ENCODE measurements around the gene MPZ. TPM values are rescaled to one million over a fixed set of nuclear protein-coding genes. Genes with fewer than 3 reads are reported as not detected.

Gene MPZ
- polyA plus RNA-seq, 1 donor from 2014 or later = not detected

DNA sequence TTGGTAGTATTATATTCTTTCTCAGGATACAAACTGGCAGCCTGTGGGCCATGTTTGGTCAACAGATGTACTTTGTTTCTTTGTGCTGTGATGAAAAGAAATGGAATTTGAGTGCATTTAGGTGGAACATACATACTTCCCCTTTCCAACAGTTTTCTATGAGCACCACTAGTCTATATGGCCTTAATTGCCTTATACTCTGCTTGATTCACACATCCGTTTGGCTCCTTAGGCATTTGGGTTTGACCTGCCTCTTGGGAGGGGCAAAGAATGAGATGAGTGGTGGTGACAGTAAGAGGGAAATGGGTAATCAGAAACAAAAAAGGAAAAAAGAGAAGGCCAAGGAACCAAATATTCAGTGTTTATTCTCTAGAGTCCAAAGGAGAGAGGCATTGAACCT lies 40.9 kb upstream of the MPZ start:
- Histone ChIP-seq H3K27ac (ENCODE audit: low read length) (no peak overlapping the region), H2AFZ (ENCODE audit: low read depth, low read length) (no peak overlapping the region), H3K9me3 (ENCODE audit: low read length) (no peaks in the 10 kb centered on the region), H3K36me3 (ENCODE audit: insufficient read depth, low read length) (no peaks in the 10 kb centered on the region), H4K20me1 (ENCODE audit: insufficient read depth) (no peaks in the 10 kb centered on the region), H3K9ac (ENCODE audit: low read length) (no peak overlapping the region), H3K79me2 (replicated peaks; ENCODE audit: insufficient read depth, low read length) (no peaks in the 10 kb centered on the region), H3K4me3 (ENCODE audit: low read length) (no peak overlapping the region), H3K4me2 (ENCODE audit: low read length) (no peak overlapping the region), H3K9me2 (ENCODE audit: insufficient read depth, low read length) (no peaks in the 10 kb centered on the region), H3F3A (ENCODE audit: insufficient read depth, low read length, poor library complexity, severe bottlenecking) (no peaks in the 10 kb centered on the region), H3K27me3 (ENCODE audit: insufficient read depth, low read depth, low read length) (no peaks in the 10 kb centered on the region)
- TF ChIP-seq EZH2 (IDR thresholded peaks at IDR 0.05; ENCODE audit: borderline replicate concordance, insufficient read depth, low read length, poor library complexity, severe bottlenecking) (no peak), EP300 (conservative IDR thresholded peaks at IDR 0.05; ENCODE audit: poor library complexity, severe bottlenecking) (no peak), TAF1 (IDR thresholded peaks at IDR 0.05; ENCODE audit: low read depth) (no peak), SMC3 (conservative IDR thresholded peaks at IDR 0.05; ENCODE audit: poor library complexity) (no peak), MXI1 (conservative IDR thresholded peaks at IDR 0.05; ENCODE audit: poor library complexity, severe bottlenecking) (no peak), RAD21 (conservative IDR thresholded peaks at IDR 0.05) (no peak), POLR2AphosphoS5 (IDR thresholded peaks at IDR 0.05) (no peak)
- TF ChIP-seq, protein P1, sequence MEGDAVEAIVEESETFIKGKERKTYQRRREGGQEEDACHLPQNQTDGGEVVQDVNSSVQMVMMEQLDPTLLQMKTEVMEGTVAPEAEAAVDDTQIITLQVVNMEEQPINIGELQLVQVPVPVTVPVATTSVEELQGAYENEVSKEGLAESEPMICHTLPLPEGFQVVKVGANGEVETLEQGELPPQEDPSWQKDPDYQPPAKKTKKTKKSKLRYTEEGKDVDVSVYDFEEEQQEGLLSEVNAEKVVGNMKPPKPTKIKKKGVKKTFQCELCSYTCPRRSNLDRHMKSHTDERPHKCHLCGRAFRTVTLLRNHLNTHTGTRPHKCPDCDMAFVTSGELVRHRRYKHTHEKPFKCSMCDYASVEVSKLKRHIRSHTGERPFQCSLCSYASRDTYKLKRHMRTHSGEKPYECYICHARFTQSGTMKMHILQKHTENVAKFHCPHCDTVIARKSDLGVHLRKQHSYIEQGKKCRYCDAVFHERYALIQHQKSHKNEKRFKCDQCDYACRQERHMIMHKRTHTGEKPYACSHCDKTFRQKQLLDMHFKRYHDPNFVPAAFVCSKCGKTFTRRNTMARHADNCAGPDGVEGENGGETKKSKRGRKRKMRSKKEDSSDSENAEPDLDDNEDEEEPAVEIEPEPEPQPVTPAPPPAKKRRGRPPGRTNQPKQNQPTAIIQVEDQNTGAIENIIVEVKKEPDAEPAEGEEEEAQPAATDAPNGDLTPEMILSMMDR (IDR thresholded peaks at IDR 0.05; ENCODE audit: poor library complexity, severe bottlenecking) = no peak
- TF ChIP-seq, protein P2, sequence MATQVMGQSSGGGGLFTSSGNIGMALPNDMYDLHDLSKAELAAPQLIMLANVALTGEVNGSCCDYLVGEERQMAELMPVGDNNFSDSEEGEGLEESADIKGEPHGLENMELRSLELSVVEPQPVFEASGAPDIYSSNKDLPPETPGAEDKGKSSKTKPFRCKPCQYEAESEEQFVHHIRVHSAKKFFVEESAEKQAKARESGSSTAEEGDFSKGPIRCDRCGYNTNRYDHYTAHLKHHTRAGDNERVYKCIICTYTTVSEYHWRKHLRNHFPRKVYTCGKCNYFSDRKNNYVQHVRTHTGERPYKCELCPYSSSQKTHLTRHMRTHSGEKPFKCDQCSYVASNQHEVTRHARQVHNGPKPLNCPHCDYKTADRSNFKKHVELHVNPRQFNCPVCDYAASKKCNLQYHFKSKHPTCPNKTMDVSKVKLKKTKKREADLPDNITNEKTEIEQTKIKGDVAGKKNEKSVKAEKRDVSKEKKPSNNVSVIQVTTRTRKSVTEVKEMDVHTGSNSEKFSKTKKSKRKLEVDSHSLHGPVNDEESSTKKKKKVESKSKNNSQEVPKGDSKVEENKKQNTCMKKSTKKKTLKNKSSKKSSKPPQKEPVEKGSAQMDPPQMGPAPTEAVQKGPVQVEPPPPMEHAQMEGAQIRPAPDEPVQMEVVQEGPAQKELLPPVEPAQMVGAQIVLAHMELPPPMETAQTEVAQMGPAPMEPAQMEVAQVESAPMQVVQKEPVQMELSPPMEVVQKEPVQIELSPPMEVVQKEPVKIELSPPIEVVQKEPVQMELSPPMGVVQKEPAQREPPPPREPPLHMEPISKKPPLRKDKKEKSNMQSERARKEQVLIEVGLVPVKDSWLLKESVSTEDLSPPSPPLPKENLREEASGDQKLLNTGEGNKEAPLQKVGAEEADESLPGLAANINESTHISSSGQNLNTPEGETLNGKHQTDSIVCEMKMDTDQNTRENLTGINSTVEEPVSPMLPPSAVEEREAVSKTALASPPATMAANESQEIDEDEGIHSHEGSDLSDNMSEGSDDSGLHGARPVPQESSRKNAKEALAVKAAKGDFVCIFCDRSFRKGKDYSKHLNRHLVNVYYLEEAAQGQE (IDR thresholded peaks at IDR 0.05; ENCODE audit: borderline replicate concordance) = no peak

DNA sequence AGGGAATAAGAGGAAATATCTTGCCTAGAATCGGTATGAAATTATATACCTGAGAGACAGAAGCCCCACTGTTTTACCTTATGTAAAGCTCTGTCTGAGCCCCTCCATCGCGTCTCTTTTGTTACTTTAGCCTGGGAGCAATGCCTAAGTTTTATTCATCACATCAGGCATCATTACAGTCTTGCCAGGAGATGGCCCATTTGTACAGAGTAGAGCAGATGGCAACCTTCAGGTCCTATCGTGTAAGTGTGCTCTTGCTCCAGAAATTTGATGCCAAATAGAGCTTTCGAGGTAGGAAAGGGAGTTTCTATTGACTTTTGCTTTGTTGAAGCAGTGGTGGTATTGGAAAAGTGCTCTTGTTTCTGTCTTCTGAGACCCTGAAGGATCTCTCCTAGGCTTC lies 33.1 kb upstream of the MPZ start:
- H3K4me3 ChIP-seq (ENCODE audit: low read length) = no peak overlapping the region
- H3K36me3 ChIP-seq (ENCODE audit: insufficient read depth, low read length) = no peaks in the 10 kb centered on the region
- H3K79me2 ChIP-seq (replicated peaks; ENCODE audit: insufficient read depth, low read length) = no peaks in the 10 kb centered on the region
- no peaks in the 10 kb centered on the region for H3K27me3 ChIP-seq (ENCODE audit: insufficient read depth, low read depth, low read length)
- no peaks in the 10 kb centered on the region for H3F3A ChIP-seq (ENCODE audit: insufficient read depth, low read length, poor library complexity, severe bottlenecking)
- H3K9me2 ChIP-seq (ENCODE audit: insufficient read depth, low read length) = no peaks in the 10 kb centered on the region
- no peaks in the 10 kb centered on the region for H4K20me1 ChIP-seq (ENCODE audit: insufficient read depth)
- no peaks in the 10 kb centered on the region for H3K9me3 ChIP-seq (ENCODE audit: low read length)
- no peak overlapping the region for H3K4me2 ChIP-seq (ENCODE audit: low read length)
- H2AFZ ChIP-seq (ENCODE audit: low read depth, low read length) = no peak overlapping the region
- H3K27ac ChIP-seq (ENCODE audit: low read length) = no peak overlapping the region
- no peak for TF ChIP-seq RAD21 (conservative IDR thresholded peaks at IDR 0.05)
- TF ChIP-seq SMC3 (conservative IDR thresholded peaks at IDR 0.05; ENCODE audit: poor library complexity) = no peak
- no peak for TF ChIP-seq EZH2 (IDR thresholded peaks at IDR 0.05; ENCODE audit: borderline replicate concordance, insufficient read depth, low read length, poor library complexity, severe bottlenecking)
- TF ChIP-seq TAF1 (IDR thresholded peaks at IDR 0.05; ENCODE audit: low read depth) = no peak
- TF ChIP-seq, protein P2 (IDR thresholded peaks at IDR 0.05; ENCODE audit: borderline replicate concordance) = no peak
- TF ChIP-seq, protein P1 (IDR thresholded peaks at IDR 0.05; ENCODE audit: poor library complexity, severe bottlenecking) = no peak
- TF ChIP-seq POLR2AphosphoS5 (IDR thresholded peaks at IDR 0.05) = no peak
- no peak for TF ChIP-seq MXI1 (conservative IDR thresholded peaks at IDR 0.05; ENCODE audit: poor library complexity, severe bottlenecking)
- no peak for TF ChIP-seq EP300 (conservative IDR thresholded peaks at IDR 0.05; ENCODE audit: poor library complexity, severe bottlenecking)
- H3K9ac ChIP-seq (ENCODE audit: low read length) = no peak overlapping the region
